ENCODE measurements around the gene CDH5.
A peak's percentile ranks its signal among the peaks of the same experiment; 100 is the strongest.

Gene CDH5

GRCh38 chr16:66353055-66353454 is 13.4 kb upstream of the CDH5 start:
- no peak for DNase-seq (ENCODE audit: low read depth in 2 of 2)

- no peak for DNase-seq (ENCODE audit: low read depth in 2 of 2)
Measured at GRCh38 chr16:66354034-66354909, 12.2 kb upstream of the CDH5 start.

- DNase-seq (ENCODE audit: low read depth in 2 of 2), result no peak
Measured at GRCh38 chr16:66355526-66355925, 11.0 kb upstream of the CDH5 start.

GRCh38 chr16:66357523-66357928 is 9.0 kb upstream of the CDH5 start:
- DNase-seq (ENCODE audit: low read depth in 2 of 2), result peak in 1 of 2 donors; percentile 7

GRCh38 chr16:66358231-66358630 is 8.3 kb upstream of the CDH5 start:
- no peak for DNase-seq (ENCODE audit: low read depth in 2 of 2)

- no peak for DNase-seq (ENCODE audit: low read depth in 2 of 2)
Measured at GRCh38 chr16:66359012-66359411, 7.5 kb upstream of the CDH5 start.

- DNase-seq (ENCODE audit: low read depth in 2 of 2), result no peak
Measured at GRCh38 chr16:66359811-66360608, 6.5 kb upstream of the CDH5 start.

- no peak for DNase-seq (ENCODE audit: low read depth in 2 of 2)
Measured at GRCh38 chr16:66360624-66361324, 5.7 kb upstream of the CDH5 start.

GRCh38 chr16:66361604-66362135 is 4.8 kb upstream of the CDH5 start:
- no peak for DNase-seq (ENCODE audit: low read depth in 2 of 2)

GRCh38 chr16:66363211-66363777 is 3.2 kb upstream of the CDH5 start:
- DNase-seq (ENCODE audit: low read depth in 2 of 2), result no peak

- DNase-seq (ENCODE audit: low read depth in 2 of 2), result no peak
Measured at GRCh38 chr16:66364117-66364958, 2.2 kb upstream of the CDH5 start.

GRCh38 chr16:66364959-66365306 is 1.6 kb upstream of the CDH5 start:
- no peak for DNase-seq (ENCODE audit: low read depth in 2 of 2)

- no peak for DNase-seq (ENCODE audit: low read depth in 2 of 2)
Measured at GRCh38 chr16:66365651-66366050, 840 bp upstream of the CDH5 start.

GRCh38 chr16:66367968-66368891 is 1.7 kb downstream of the CDH5 start:
- DNase-seq (ENCODE audit: low read depth in 2 of 2), result no peak

- DNase-seq (ENCODE audit: low read depth in 2 of 2), result no peak
Measured at GRCh38 chr16:66369055-66369592, 2.6 kb downstream of the CDH5 start.

- no peak for DNase-seq (ENCODE audit: low read depth in 2 of 2)
Measured at GRCh38 chr16:66370786-66371684, 4.5 kb downstream of the CDH5 start.

GRCh38 chr16:66372078-66372897 is 5.8 kb downstream of the CDH5 start:
- DNase-seq (ENCODE audit: low read depth in 2 of 2), result no peak

GRCh38 chr16:66372898-66373155 is 6.3 kb downstream of the CDH5 start:
- DNase-seq (ENCODE audit: low read depth in 2 of 2), result no peak

Data from stimulated activated CD8-positive, alpha-beta memory T cell treated with anti-CD3 and anti-CD28 coated beads, Interleukin-15, amount 100 ng/mL, for 48 hours (primary cell).